Spleen (tissue), 7 donors: ENCODE results near the gene IGFALS.

Experiments used
- POLR2A ChIP-seq, 3 donors: fragments of 450-650 bp; IDR thresholded peaks; one replicate each; pipeline ENCODE4 v1.5.1; 2017; ENCODE audit warnings: antibody characterized with exemption in 3 of 3, mild to moderate bottlenecking in 1 of 3
- POLR2AphosphoS5 ChIP-seq, 3 donors: sonication (generic); formaldehyde crosslinking; IDR thresholded peaks; one replicate each; pipeline ENCODE4 v1.5.1; 2017; ENCODE audit warnings: antibody characterized with exemption in 3 of 3
- TF ChIP-seq, protein P1 (sequence below), 11 experiments: fragments of 200-600 bp in 7 of 11; fragments of 450-650 bp in 4 of 11; sonication (generic) in 4 of 11; IDR thresholded peaks in 8 of 11; conservative IDR thresholded peaks in 3 of 11; 1 replicate in 7 of 11; 2 replicates in 4 of 11; pipeline versions ENCODE4 v1.4.0 to v1.8.0; 2016 to 2021; ENCODE audit warnings: antibody characterized with exemption in 11 of 11, inconsistent platforms in 4 of 11, mild to moderate bottlenecking in 1 of 11
- donor health status: DM: no; HTN: no; CAD: no; lungs with moderate emphysema.
- donor health status: DM: no; HTN: no; CAD: no.
- donor health status: DM: no; HTN: no; CAD: no.

DNA sequence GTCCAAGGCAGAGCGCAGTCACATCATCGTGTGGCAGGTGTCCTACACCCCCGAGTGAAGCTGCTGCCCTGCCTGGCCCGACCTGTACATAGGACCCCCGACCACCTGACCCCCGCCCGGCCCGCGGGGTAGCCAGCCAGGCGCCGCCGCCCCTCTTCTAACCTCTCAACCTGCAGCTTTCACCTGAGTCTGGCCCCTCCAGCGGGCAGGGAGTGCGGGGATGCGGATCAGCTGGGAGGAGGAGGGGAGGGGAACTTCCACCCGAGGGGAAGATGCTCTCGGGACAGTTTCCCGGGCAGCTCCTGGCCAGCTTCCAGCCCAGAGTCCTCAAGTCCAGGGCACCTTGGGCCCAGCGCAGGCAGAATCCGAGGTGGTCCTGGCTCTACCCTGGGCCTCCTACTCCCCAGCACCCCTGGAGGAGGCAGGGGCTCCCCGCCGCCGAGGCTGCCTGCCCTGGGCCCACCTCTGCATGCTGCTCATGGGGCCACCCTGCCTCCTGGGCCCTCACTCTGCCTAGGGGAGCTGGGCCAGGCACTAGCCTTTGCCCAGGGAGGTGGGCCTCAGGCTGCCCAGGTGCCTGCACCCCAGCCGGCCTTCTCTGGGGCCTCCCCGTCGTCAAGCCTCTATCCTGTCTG is 24.6 kb downstream of the IGFALS start:
- TF ChIP-seq, protein P1, sequence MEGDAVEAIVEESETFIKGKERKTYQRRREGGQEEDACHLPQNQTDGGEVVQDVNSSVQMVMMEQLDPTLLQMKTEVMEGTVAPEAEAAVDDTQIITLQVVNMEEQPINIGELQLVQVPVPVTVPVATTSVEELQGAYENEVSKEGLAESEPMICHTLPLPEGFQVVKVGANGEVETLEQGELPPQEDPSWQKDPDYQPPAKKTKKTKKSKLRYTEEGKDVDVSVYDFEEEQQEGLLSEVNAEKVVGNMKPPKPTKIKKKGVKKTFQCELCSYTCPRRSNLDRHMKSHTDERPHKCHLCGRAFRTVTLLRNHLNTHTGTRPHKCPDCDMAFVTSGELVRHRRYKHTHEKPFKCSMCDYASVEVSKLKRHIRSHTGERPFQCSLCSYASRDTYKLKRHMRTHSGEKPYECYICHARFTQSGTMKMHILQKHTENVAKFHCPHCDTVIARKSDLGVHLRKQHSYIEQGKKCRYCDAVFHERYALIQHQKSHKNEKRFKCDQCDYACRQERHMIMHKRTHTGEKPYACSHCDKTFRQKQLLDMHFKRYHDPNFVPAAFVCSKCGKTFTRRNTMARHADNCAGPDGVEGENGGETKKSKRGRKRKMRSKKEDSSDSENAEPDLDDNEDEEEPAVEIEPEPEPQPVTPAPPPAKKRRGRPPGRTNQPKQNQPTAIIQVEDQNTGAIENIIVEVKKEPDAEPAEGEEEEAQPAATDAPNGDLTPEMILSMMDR (IDR thresholded peaks at IDR 0.05 in 8 of 11, conservative IDR thresholded peaks at IDR 0.05 in 3 of 11): no peak
- TF ChIP-seq POLR2A (IDR thresholded peaks at IDR 0.05) (no peak), POLR2AphosphoS5 (IDR thresholded peaks at IDR 0.05) (peak in 1 of 3 donors; percentile 41)
